ENCODE measurements around the gene ARID1B. TPM values are rescaled to one million over a fixed set of nuclear protein-coding genes. Genes with fewer than 3 reads are reported as not detected.
"Not testable (repeated sequence)": the region's sequence is repeated elsewhere in the genome, so short reads cannot be mapped to it uniquely, and the experiment has no call there.

The ARID1B gene
- total RNA-seq, 1 donor from 2014 or later = 49.2 TPM

- ATAC-seq (ENCODE audit: poor library complexity) (no peak), DNase-seq (no peak)
- intact Hi-C loops (cut with DNase I) = no loop called here
Observed at GRCh38 chr6:157126183-157127098, 349.3 kb downstream of the ARID1B start.

GRCh38 chr6:157128235-157128775 is 351.1 kb downstream of the ARID1B start:
- no peak for ATAC-seq (ENCODE audit: poor library complexity)
- no peak for DNase-seq
- intact Hi-C loops (cut with DNase I) = no loop called here

DNA sequence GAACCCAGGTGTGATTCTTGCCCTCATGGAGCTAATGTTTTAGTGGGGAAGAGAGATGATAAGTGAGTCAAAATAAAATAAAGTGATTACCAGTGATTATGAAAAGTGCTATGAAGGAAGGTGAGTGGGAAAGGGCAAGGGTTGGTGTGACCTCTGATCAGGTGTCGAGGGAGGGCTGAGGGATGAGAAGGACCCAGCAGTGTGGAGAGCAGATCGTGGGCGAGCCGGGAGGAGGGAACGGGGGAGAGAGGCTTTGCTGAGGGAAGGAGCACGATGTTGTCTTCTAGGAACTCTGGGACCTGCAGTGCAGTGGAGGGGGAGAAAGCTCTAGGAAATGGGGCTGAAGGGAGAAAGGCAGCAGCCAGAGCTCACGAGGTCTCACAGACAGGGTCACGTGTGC is 354.1 kb downstream of the ARID1B start:
- no peak for ATAC-seq (ENCODE audit: poor library complexity)
- intact Hi-C loops (cut with DNase I) = no loop called here
- DNase-seq = no peak

GRCh38 chr6:157133856-157134255 is 356.7 kb downstream of the ARID1B start:
- intact Hi-C loops (cut with DNase I) = no loop called here
- no peak for DNase-seq
- peak; percentile 34 for ATAC-seq (ENCODE audit: poor library complexity)

- ATAC-seq (ENCODE audit: poor library complexity) (peak; percentile 86), DNase-seq (no peak)
- intact Hi-C loops (cut with DNase I) = no loop called here
Observed at GRCh38 chr6:157134402-157135047, 357.3 kb downstream of the ARID1B start.

- DNase-seq (no peak), ATAC-seq (ENCODE audit: poor library complexity) (no peak)
- intact Hi-C loops (cut with DNase I) = no loop called here
Observed at GRCh38 chr6:157135691-157136090, 358.5 kb downstream of the ARID1B start.

DNA sequence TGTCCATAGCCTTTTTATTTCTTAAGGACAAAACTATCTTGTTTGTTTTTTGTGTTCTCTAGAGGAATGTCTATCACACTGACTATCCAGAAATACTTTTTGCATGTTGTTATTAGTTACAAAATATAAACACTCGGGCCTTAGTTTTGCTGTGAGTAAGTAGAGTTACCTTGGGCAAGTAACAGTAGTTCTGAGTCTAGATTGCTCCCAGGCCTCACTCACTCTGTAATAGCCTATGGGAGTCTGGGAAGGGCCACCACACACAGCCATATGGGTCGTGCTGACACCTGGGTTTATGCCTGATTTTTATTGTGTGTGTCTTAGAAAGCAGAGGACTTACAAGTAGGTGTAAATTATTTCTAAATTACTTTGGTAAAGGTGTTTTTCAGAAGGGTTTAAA is 360.3 kb downstream of the ARID1B start:
- ATAC-seq (ENCODE audit: poor library complexity) (no peak), DNase-seq (no peak)
- intact Hi-C loops (cut with DNase I) = no loop called here

GRCh38 chr6:157139054-157139708 is 362.0 kb downstream of the ARID1B start:
- intact Hi-C loops (cut with DNase I) = no loop called here
- ATAC-seq (ENCODE audit: poor library complexity) (no peak), DNase-seq (no peak)

- peak; percentile 62 for DNase-seq
- peak; percentile 75 for ATAC-seq (ENCODE audit: poor library complexity)
- intact Hi-C loops (cut with DNase I) = no loop called here
Observed at GRCh38 chr6:157143171-157143889, 366.2 kb downstream of the ARID1B start.

DNA sequence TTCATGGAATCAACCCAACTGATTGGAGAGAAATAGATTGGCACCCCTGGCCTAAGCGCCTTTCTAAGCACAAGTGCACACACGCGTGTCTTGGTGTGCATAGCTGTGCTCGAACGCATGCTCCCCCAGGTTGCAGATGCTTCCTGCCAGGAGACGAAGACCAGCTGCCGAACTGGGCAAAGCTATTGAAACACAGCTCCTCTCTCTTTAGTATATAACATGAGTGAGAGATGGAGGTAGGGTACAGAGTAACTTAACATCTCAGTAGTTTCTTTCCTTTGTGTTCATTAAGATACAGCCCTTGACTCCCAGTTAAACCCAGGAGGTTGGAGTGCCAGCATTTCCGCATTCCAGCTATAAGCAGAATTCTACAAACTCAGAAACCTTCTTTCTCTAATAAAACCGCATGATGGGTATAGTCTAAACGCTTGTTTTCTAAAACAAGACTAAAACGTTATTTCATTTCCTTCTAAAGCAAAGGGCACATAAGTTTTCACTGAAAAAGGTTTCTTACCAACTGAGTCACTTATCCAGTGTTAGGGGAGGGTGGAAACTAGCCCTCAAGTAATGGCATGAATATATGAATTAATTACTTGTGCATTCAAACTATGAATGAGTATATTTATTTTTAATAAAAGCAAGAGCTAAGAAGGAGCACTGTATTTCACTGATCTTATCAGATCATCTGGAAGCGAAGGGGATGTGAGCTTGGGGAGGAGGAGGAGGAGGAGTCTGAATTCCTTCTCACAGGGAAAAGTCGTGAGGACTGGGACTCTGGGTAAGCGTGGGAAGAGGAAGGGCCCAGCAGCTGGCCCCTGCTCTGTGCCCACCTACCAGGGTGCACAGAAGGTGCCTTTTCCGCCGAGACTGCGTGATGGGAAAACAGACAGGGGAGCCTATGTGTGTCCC is 367.0 kb downstream of the ARID1B start:
- DNase-seq (no peak), ATAC-seq (ENCODE audit: poor library complexity) (no peak)
- intact Hi-C loops (cut with DNase I) = no loop called here

DNA sequence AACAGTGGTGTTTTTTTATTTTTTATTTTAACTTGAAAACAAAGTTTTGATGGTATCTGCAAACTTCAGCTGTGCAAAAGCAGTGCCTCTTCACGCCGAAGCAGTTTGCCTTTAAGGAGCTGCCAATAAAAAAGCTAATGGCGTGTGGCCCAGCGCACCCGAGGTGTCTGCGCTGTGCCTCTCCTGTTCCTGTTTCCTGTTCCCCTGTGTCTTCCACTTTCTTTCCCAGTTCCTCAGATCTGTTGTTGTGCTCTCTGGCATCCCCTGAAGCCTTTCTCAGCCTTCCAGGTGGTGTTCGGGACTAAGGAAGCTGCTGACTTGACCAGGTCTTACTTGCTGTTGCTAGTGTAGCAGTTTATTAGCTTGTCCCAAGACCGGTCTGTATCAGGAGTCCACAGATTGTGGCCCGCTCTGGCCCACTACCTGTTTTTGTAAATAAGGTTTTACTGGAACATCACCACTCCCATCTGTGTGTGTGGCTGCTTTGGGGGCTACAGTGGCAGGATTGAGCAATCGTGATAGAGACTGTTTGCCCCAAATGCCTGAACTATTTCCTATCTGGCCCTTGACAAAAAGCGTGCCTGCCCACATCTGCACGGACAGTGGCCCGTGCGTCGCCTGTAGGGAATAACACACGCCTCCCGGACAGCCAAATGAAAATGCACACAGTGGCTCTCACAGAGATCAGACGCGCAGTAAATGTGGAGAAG is 367.8 kb downstream of the ARID1B start:
- no peak for DNase-seq
- intact Hi-C loops (cut with DNase I) = no loop called here
- peak; percentile 11 for ATAC-seq (ENCODE audit: poor library complexity)

DNA sequence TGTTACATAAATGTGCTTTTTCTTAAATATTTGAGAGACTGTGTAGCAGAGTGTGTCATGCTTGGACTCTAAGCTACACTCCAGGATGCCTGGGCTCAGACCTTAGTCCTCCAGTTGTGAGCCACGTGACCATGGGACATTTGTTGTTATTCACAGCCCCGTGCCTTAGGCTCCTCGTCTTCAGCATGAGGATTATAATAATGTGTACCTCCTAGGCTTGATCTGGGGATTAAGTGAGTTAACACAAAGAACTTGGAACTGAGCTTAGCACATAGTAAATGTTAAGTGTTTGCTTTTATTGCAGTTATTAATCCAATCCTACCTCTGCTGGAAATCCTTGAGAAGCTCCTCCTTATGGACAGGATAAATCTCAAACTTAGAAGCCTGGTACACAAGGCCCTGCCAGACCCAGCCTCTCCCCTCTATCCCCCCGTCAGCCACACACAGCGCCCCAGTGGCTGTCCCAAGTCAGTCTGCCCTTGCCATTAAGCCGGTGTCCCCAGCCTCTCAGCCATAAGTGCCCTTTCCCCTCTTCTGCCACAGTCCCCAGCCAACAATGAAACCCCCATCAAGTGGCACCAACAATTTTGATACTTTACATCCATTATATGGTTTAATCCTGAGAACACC is 368.6 kb downstream of the ARID1B start:
- no peak for ATAC-seq (ENCODE audit: poor library complexity)

GRCh38 chr6:157147054-157148026 is 370.2 kb downstream of the ARID1B start:
- DNase-seq; ATAC-seq (ENCODE audit: poor library complexity); intact Hi-C loops (cut with DNase I): not testable (repeated sequence)

More for the DNA sequence above, 368.6 kb downstream of the ARID1B start:
- DNase-seq = no peak
- intact Hi-C loops (cut with DNase I) = no loop called here

DNA sequence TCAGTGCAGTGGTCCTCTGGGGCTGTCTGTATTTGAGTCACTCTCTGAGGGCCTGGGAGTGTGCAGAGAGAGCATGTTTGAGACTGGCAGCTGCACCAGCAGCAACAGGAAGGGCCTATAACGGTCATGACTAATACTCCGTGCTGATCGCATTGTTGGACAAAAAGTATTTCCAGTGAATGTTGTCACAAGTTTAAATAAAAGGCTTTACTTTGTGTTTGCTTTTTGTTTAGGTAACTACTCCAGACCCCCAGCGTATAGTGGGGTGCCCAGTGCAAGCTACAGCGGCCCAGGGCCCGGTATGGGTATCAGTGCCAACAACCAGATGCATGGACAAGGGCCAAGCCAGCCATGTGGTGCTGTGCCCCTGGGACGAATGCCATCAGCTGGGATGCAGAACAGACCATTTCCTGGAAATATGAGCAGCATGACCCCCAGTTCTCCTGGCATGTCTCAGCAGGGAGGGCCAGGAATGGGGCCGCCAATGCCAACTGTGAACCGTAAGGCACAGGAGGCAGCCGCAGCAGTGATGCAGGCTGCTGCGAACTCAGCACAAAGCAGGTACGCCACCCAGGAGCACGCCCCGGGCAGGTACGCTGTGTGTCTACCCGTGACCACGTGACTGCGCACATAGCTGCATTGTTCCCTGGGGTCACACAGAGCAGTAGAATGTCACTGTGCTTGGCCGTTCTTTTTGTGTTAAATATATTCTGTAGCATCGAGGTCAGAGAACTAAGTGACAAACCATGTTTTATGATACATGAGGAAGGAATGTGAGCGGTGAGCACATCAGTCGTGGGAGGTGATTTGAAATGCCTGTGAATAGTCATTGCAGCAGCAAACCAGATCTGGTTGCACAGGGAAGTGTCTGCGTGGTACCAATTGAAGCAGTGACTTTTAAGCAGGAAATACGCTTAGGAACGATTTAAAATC is 371.5 kb downstream of the ARID1B start:
- ATAC-seq (ENCODE audit: poor library complexity) = peak; percentile 74
- peak; percentile 77 for DNase-seq
- intact Hi-C loops (cut with DNase I) = no loop called here

DNA sequence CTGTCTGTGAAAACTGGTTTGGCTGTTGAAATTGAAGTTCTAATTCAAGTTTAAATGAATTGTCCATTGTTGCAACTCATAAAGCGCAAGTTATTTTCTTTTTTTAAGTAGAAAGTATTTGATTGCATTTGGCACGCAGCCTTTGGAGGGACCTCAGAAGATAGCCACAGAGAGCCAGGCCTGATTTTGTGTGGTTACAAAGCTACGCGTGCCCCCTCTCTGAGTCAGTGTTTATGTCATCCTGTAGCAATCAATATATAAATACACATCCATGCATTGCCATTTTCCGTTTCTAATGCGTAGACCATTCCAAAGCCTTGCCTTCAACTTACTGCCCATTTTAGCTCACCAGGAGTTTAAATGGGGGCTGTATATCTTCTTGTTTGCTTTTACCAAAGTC is 372.9 kb downstream of the ARID1B start:
- ATAC-seq (ENCODE audit: poor library complexity) = no peak
- intact Hi-C loops (cut with DNase I) = no loop called here

More for the DNA sequence above, 372.9 kb downstream of the ARID1B start:
- no peak for DNase-seq

Measured in Right ventricle myocardium superior (tissue), 1 donor.